Measurements from ENCODE around the gene NKG7.
"Not testable (repeated sequence)": the region's sequence is repeated elsewhere in the genome, so short reads cannot be mapped to it uniquely, and the experiment has no call there.

Gene NKG7

GRCh38 chr19:51418707-51419106 lies 46.3 kb upstream of the NKG7 start:
- H2BK12ac ChIP-seq (ENCODE audit: low read length in 2 of 2) = no peak overlapping the region
- no CpG with 5 or more reads among the region's 2 CpGs for WGBS
- H3K4me3 ChIP-seq (ENCODE audit: insufficient read depth in 1 of 2, low read depth in 1 of 2, low read length in 2 of 2) = no peak overlapping the region
- H3K4me2 ChIP-seq (ENCODE audit: low read length, poor library complexity, severe bottlenecking) = no peak overlapping the region
- H3K18ac ChIP-seq (ENCODE audit: low read depth in 1 of 2, low read length in 2 of 2) = no peak overlapping the region
- no peak overlapping the region for H4K8ac ChIP-seq (ENCODE audit: low read length)
- no peak overlapping the region for H3K27ac ChIP-seq (ENCODE audit: low read length, poor library complexity, severe bottlenecking)
- no peak overlapping the region for H3K14ac ChIP-seq (ENCODE audit: low read length in 2 of 2)
- no peaks in the 10 kb centered on the region for H3K4me1 ChIP-seq (ENCODE audit: control insufficient read depth, insufficient read depth, low read depth, low read length)
- H2BK120ac ChIP-seq (ENCODE audit: low read depth, low read length) = no peak overlapping the region
- no peak for DNase-seq
- no peaks in the 10 kb centered on the region for H3K79me1 ChIP-seq (replicated peaks; ENCODE audit: low read length, poor library complexity, severe bottlenecking)
- H2AFZ ChIP-seq (ENCODE audit: low read depth, low read length) = no peak overlapping the region
- H3K36me3 ChIP-seq (ENCODE audit: control insufficient read depth in 1 of 2, insufficient read depth in 2 of 2, low read depth in 1 of 2, low read length in 2 of 2) = no peaks in the 10 kb centered on the region
- H3K9me3 ChIP-seq (ENCODE audit: control insufficient read depth, low read length) = no peaks in the 10 kb centered on the region
- no peak overlapping the region for H3K4ac ChIP-seq (ENCODE audit: low read depth in 1 of 2, low read length in 2 of 2)
- H4K91ac ChIP-seq (ENCODE audit: low read length) = no peak overlapping the region
- H3K23ac ChIP-seq (ENCODE audit: low read length in 2 of 2) = no peak overlapping the region
- H2BK5ac ChIP-seq (ENCODE audit: low read depth, low read length, poor library complexity, severe bottlenecking) = no peak overlapping the region
- peaks cover 0 to 24% of the 10 kb centered on the region in 2 experiments for H3K27me3 ChIP-seq (ENCODE audit: control insufficient read depth in 1 of 2, insufficient read depth in 1 of 2, low read length in 2 of 2)
- H2BK15ac ChIP-seq (ENCODE audit: low read depth, poor library complexity, severe bottlenecking) = no peak overlapping the region
- no peak overlapping the region for H3K9ac ChIP-seq (ENCODE audit: low read length)
- no peak overlapping the region for H2AK5ac ChIP-seq (ENCODE audit: low read length, severe bottlenecking)

GRCh38 chr19:51417810-51418157 lies 45.3 kb upstream of the NKG7 start:
- Histone ChIP-seq H3K9ac (ENCODE audit: low read length) (no peak overlapping the region), H2AK5ac (ENCODE audit: low read length, severe bottlenecking) (no peak overlapping the region), H3K9me3 (ENCODE audit: control insufficient read depth, low read length) (no peaks in the 10 kb centered on the region), H2BK120ac (ENCODE audit: low read depth, low read length) (no peak overlapping the region), H2AFZ (ENCODE audit: low read depth, low read length) (no peak overlapping the region), H3K27ac (ENCODE audit: low read length, poor library complexity, severe bottlenecking) (no peak overlapping the region), H2BK15ac (ENCODE audit: low read depth, poor library complexity, severe bottlenecking) (no peak overlapping the region), H4K91ac (ENCODE audit: low read length) (no peak overlapping the region), H4K8ac (ENCODE audit: low read length) (no peak overlapping the region), H3K79me1 (replicated peaks; ENCODE audit: low read length, poor library complexity, severe bottlenecking) (no peaks in the 10 kb centered on the region), H3K4ac (ENCODE audit: low read depth in 1 of 2, low read length in 2 of 2) (no peak overlapping the region), H3K18ac (ENCODE audit: low read depth in 1 of 2, low read length in 2 of 2) (no peak overlapping the region), H3K36me3 (ENCODE audit: control insufficient read depth in 1 of 2, insufficient read depth in 2 of 2, low read depth in 1 of 2, low read length in 2 of 2) (no peaks in the 10 kb centered on the region), H3K4me3 (ENCODE audit: insufficient read depth in 1 of 2, low read depth in 1 of 2, low read length in 2 of 2) (no peak overlapping the region), H3K14ac (ENCODE audit: low read length in 2 of 2) (no peak overlapping the region), H3K4me1 (ENCODE audit: control insufficient read depth, insufficient read depth, low read depth, low read length) (no peaks in the 10 kb centered on the region), H3K4me2 (ENCODE audit: low read length, poor library complexity, severe bottlenecking) (no peak overlapping the region), H2BK5ac (ENCODE audit: low read depth, low read length, poor library complexity, severe bottlenecking) (no peak overlapping the region), H2BK12ac (ENCODE audit: low read length in 2 of 2) (no peak overlapping the region), H3K27me3 (ENCODE audit: control insufficient read depth in 1 of 2, insufficient read depth in 1 of 2, low read length in 2 of 2) (peaks cover 0 to 30% of the 10 kb centered on the region in 2 experiments), H3K23ac (ENCODE audit: low read length in 2 of 2) (no peak overlapping the region)
- DNase-seq = no peak
- WGBS = 100% methylated on average over 1 of the region's 3 CpGs

- H2BK15ac ChIP-seq (ENCODE audit: low read depth, poor library complexity, severe bottlenecking) = no peak within 1 kb of the TSS
- H4K91ac ChIP-seq (ENCODE audit: low read length) = no peak within 1 kb of the TSS
- H3K4ac ChIP-seq (ENCODE audit: low read depth in 1 of 2, low read length in 2 of 2) = no peak within 1 kb of the TSS
- H2BK120ac ChIP-seq (ENCODE audit: low read depth, low read length) = no peak within 1 kb of the TSS
- no peak within 1 kb of the TSS for H3K18ac ChIP-seq (ENCODE audit: low read depth in 1 of 2, low read length in 2 of 2)
- no peaks in the 10 kb centered on the region for H3K36me3 ChIP-seq (ENCODE audit: control insufficient read depth in 1 of 2, insufficient read depth in 2 of 2, low read depth in 1 of 2, low read length in 2 of 2)
- no peak within 1 kb of the TSS for H2AK5ac ChIP-seq (ENCODE audit: low read length, severe bottlenecking)
- H2BK5ac ChIP-seq (ENCODE audit: low read depth, low read length, poor library complexity, severe bottlenecking) = no peak within 1 kb of the TSS
- H4K8ac ChIP-seq (ENCODE audit: low read length) = no peak within 1 kb of the TSS
- H3K27me3 ChIP-seq (ENCODE audit: control insufficient read depth in 1 of 2, insufficient read depth in 1 of 2, low read length in 2 of 2) = peaks cover 0 to 27% of the 10 kb centered on the region in 2 experiments
- no peaks in the 10 kb centered on the region for H3K9me3 ChIP-seq (ENCODE audit: control insufficient read depth, low read length)
- H3K4me2 ChIP-seq (ENCODE audit: low read length, poor library complexity, severe bottlenecking) = no peak within 1 kb of the TSS
- H3K4me3 ChIP-seq (ENCODE audit: insufficient read depth in 1 of 2, low read depth in 1 of 2, low read length in 2 of 2) = no peak within 1 kb of the TSS
- H3K23ac ChIP-seq (ENCODE audit: low read length in 2 of 2) = no peak within 1 kb of the TSS
- no peak within 1 kb of the TSS for H2AFZ ChIP-seq (ENCODE audit: low read depth, low read length)
- H3K14ac ChIP-seq (ENCODE audit: low read length in 2 of 2) = no peak within 1 kb of the TSS
- no peak within 1 kb of the TSS for H3K27ac ChIP-seq (ENCODE audit: low read length, poor library complexity, severe bottlenecking)
- 74% methylated on average over 17 of the region's 21 CpGs for whole genome bisulfite sequencing
- no peak within 1 kb of the TSS for H3K9ac ChIP-seq (ENCODE audit: low read length)
- no peak within 1 kb of the TSS for H2BK12ac ChIP-seq (ENCODE audit: low read length in 2 of 2)
- no peaks in the 10 kb centered on the region for H3K79me1 ChIP-seq (replicated peaks; ENCODE audit: low read length, poor library complexity, severe bottlenecking)
- no peak for DNase-seq
- no peaks in the 10 kb centered on the region for H3K4me1 ChIP-seq (ENCODE audit: control insufficient read depth, insufficient read depth, low read depth, low read length)
Measured at GRCh38 chr19:51417107-51417809, 44.8 kb upstream of the NKG7 start, which contains the start of gene SIGLEC10. Gene SIGLEC10, minus strand, starts transcription at chr19:51417642. Its CDS starts 61 bp downstream, at chr19:51417581.

GRCh38 chr19:51416422-51416821 lies 44.0 kb upstream of the NKG7 start:
- not testable (repeated sequence) for H3K4me2 ChIP-seq (ENCODE audit: low read length, poor library complexity, severe bottlenecking); H3K4me1 ChIP-seq (ENCODE audit: control insufficient read depth, insufficient read depth, low read depth, low read length); H2BK120ac ChIP-seq (ENCODE audit: low read depth, low read length); H3K23ac ChIP-seq (ENCODE audit: low read length in 2 of 2); H4K91ac ChIP-seq (ENCODE audit: low read length); H2AFZ ChIP-seq (ENCODE audit: low read depth, low read length); H3K36me3 ChIP-seq (ENCODE audit: control insufficient read depth in 1 of 2, insufficient read depth in 2 of 2, low read depth in 1 of 2, low read length in 2 of 2); H4K8ac ChIP-seq (ENCODE audit: low read length); H3K4ac ChIP-seq (ENCODE audit: low read depth in 1 of 2, low read length in 2 of 2); H3K9ac ChIP-seq (ENCODE audit: low read length); DNase-seq; H3K79me1 ChIP-seq (replicated peaks; ENCODE audit: low read length, poor library complexity, severe bottlenecking); H3K27ac ChIP-seq (ENCODE audit: low read length, poor library complexity, severe bottlenecking); H3K4me3 ChIP-seq (ENCODE audit: insufficient read depth in 1 of 2, low read depth in 1 of 2, low read length in 2 of 2); H3K14ac ChIP-seq (ENCODE audit: low read length in 2 of 2); H3K18ac ChIP-seq (ENCODE audit: low read depth in 1 of 2, low read length in 2 of 2); H2BK15ac ChIP-seq (ENCODE audit: low read depth, poor library complexity, severe bottlenecking); H2AK5ac ChIP-seq (ENCODE audit: low read length, severe bottlenecking); H2BK5ac ChIP-seq (ENCODE audit: low read depth, low read length, poor library complexity, severe bottlenecking); H3K9me3 ChIP-seq (ENCODE audit: control insufficient read depth, low read length); H2BK12ac ChIP-seq (ENCODE audit: low read length in 2 of 2)
- peaks cover 0 to 27% of the 10 kb centered on the region in 2 experiments for H3K27me3 ChIP-seq (ENCODE audit: control insufficient read depth in 1 of 2, insufficient read depth in 1 of 2, low read length in 2 of 2)
- 75% methylated on average over 11 of the region's 15 CpGs for WGBS
